ENCODE measurements around the gene ASMTL.
"Not testable (repeated sequence)": the region's sequence is repeated elsewhere in the genome, so short reads cannot be mapped to it uniquely, and the experiment has no call there.

ASMTL gene

DNA sequence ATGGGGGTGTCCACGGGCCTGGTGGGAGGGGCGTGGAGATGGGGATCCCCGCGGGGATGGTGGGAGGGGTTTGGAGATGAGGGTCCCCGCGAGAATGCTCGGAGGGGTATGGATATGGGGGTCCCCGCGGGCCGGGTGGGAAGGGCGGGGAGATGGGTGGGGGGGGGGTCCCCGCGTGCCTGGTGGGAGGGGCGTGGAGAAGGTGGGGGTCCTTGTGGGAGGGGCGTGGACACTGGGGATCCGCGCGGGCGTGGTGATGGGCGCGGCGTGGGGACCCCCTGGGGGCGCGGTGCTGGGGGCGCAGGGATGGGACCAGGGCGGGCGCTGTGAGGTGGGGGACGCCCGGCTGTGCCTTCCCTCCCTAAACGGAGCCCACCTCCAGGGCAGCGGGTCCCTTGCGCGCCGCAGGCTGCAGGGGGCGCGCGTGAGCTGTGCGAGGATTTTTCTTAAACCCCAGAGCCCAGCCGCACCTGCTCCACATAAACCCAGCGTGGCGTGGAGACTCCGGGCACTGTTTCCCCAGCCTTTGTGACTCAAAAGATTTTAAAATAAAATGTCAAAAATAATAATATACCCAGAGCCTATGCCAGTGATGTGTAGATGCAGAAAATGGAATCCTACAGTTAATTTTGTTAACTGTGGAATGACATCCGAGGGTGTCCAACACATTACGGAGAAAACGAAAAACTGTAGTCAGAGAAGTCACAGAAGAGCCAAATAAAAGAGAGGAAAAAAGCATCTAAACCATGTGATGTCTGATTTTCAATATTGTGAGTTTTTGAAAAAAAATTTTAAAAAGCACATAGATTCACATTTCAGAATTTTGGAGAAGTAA is 1.5 kb upstream of the ASMTL start:
- no peak for DNase-seq

DNA sequence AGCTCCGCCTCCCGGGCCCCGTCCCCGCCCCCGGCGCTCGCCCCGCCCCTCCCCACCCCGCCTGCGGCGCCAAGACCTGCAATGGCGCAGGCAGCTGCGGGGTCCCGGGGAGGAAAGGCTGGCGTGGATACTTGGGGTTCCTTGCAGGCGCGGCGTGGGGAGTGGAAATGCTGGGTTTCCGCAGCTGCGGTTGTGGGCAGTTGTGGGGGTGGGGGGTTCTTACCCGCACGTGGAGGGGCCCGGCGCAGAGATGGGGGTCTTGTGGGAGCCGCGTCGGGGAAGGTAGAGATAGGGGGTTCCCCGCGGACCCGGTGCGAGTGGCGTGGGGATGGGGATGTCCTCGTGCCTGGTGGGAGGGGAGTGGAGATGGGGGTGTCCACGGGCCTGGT is 680 bp upstream of the ASMTL start:
- DNase-seq: no peak

DNA sequence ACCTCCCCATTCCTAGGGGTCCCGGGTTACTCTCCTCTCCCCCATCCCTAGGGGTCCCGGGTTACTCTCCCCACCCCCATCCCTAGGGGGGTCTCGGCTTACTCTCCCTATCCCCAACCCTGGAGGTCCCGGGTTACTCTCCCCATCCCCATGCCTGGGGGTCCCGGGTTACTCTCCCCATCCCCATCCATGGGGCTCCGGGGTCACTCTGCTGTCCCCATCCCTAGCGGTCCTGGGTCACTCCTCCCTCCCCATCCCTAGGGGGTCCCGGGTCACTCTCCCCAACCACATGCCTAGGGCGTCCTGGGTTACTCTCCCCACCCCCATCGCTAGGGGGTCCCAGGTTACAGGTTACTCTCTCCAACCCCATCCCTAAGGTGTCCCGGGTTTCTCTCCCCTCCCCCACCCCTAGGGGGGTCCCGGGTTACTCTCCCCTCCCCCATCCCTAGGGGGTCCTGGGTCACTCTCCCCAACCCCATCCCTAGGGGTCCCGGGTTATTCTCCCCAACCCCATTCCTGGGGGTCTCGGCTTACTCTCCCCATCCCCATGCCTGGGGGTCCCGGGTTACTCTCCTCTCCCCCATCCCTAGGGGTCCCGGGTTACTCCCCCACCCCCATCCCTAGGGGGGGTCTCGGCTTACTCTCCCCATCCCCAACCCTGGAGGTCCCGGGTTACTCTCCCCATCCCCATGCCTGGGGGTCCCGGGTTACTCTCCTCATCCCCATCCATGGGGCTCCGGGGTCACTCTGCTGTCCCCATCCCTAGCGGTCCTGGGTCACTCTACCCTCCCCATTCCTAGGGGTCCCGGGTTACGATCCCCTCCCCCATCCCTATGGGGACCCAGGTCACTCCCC is 821 bp downstream of the ASMTL start:
- DNase-seq: no peak

DNA sequence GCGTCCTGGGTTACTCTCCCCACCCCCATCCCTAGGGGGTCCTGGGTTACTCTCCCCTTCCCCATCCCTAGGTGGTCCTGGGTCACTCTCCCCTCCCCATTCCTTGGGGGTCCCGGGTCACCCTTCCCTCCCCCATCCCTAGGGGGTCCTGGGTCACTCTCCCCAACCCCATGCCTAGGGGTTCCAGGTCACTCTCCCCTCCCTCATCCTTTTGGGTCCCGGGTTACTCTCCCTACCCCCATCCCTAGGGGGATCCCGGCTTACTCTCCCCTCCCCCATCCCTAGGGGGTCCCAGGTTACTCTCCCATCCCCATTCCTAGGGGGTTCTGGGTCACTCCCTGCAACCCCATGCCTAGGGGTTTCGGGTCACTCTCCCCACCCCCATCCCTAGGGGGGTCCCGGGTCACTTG is 1.5 kb downstream of the ASMTL start:
- no peak for DNase-seq

GRCh38 chrX:1450361-1451161 is 2.1 kb downstream of the ASMTL start:
- no peak for DNase-seq

GRCh38 chrX:1449823-1450149 is 2.9 kb downstream of the ASMTL start:
- no peak for DNase-seq

DNA sequence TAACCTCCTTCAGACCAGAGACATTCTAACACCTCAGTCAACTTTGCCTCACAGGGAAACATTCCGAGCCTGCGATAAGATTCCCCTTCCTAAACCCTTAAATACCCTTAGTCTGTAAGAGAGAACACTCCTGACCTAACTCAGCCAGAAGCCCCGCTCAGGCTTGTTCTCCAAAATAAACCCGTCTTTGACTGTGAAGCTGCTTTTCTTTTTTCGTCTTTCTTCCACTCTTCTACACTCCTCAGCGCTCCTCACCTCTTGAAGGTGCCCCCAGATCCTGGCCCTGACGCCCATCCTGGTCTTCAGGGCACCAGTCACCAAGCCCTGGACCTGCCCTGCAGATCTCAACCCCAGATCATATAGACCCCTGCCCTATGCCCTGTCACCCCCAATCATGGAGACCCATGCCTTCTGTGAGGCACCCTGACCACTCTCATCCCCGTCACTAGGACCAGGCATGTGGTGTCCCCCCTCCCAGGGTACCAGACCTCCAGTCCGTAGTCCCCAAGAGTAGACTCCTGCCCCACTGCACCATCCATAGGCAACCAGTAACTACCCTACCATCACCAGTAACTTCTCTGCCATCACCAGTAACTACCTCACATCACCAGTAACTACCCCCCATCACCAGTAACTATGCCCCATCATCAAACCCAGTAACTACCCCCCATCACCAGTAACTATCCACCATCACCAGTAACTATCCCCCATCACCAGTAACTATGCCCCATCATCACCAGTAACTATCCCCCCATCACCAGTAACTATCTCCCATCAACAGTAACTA is 3.5 kb downstream of the ASMTL start:
- DNase-seq: no peak

GRCh38 chrX:1448573-1449001 is 4.1 kb downstream of the ASMTL start:
- not testable (repeated sequence) for DNase-seq

GRCh38 chrX:1447969-1448572 is 4.6 kb downstream of the ASMTL start:
- DNase-seq: not testable (repeated sequence)

- DNase-seq: not testable (repeated sequence)
Measured at GRCh38 chrX:1446984-1447968, 5.4 kb downstream of the ASMTL start.

- DNase-seq: no peak
Measured at GRCh38 chrX:1444561-1445500, 7.9 kb downstream of the ASMTL start.

DNA sequence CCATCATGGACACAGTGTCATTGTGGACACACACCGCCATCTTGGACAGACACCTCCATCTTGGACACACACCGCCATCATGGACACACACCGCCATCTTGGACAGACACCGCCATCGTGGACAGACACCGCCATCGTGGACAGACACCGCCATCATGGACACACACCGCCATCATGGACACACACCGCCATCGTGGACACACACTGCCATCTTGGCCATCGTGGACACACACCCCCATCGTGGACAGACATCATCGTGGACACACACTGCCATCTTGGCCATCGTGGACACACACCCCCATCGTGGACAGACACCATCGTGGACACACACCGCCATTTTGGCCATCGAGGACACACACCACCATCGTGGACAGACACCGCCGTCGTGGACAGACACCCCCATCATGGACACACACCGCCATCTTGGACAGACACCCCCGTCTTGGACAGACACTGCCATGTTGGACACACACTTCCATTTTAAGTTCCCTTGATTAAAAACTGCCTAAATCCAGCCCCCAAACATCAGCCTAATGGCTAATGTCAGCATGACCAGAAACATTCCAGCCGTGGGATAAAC is 9.1 kb downstream of the ASMTL start:
- DNase-seq: no peak

DNA sequence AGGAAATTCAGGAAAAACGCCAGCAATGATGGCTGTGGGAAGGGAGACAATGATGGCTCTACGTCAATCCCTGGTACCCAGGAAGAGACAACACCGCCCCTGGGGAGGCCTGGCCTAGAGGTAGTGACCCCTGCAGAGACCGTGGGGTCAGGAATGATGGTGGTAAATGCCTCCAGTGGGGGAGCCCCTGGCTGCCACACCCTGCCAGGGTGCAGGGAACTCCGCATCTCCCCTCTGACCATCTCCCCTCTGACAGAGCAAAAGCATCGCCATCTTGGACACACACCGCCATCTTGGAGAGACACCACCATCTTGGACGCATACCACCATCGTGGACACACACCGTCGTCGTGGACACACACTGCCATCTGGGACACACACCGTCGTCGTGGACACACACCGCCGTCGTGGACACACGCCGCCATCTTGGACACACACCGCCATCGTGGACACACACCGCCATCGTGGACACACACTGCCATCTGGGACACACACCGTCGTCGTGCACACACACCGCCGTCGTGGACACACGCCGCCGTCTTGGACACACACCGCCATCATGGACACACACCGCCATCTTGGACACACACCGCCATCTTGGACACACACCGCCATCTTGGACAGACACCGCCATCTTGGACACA is 9.9 kb downstream of the ASMTL start:
- no peak for DNase-seq

GRCh38 chrX:1442016-1442665 is 10.6 kb downstream of the ASMTL start:
- no peak for DNase-seq

DNA sequence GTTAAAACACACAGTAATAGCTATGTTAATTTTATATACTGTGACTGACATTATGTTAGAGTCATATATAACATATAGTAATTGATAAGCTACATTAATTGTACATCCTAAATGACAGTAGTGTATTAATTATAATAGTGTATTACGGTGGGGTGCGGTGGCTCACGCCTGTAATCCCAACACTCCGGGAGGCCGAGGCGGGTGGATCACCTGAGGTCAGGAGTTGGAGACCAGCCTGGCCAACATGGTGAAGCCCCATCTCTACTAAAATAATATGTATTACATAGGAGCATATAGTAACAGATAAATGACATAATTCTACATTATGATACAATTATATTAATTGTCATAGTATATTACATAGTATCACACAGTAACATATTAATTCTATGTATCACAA is 12.2 kb downstream of the ASMTL start:
- DNase-seq: no peak

GRCh38 chrX:1435241-1435895 is 17.3 kb downstream of the ASMTL start:
- no peak for DNase-seq

DNA sequence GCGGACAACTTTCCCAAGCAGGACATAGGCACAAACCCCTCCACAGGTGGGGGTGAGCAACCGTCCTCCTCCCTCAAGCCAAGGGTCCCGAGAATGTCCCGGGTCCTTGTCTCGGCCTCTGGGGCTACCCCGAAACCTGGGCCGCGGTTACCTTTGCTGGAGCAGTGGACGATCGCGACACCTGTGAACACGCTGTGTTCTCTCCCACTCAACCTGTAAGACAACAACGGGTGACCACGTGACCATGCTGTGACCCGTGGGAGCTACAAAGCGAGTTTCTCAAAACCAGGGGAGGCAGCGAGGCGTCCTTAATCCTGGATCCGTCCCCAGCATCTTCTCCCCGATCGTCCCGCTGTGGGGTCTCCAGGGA is 17.9 kb downstream of the ASMTL start:
- no peak for DNase-seq
